OCI-LY1 (cell line): ENCODE measurements around the gene ULK4.

Source experiments
- H2AFZ ChIP-seq: fragments of 200-600 bp; sonication (generic), shearing (Covaris generic); 2 replicates; pipeline ENCODE4 v1.6.0; 2014; ENCODE audit warnings: antibody characterized with exemption, mild to moderate bottlenecking, low read length
- H3F3A ChIP-seq: fragments of 200-600 bp; sonication (generic), shearing (Covaris generic); 2 replicates; pipeline ENCODE4 v1.6.0; 2014; ENCODE audit warnings: mild to moderate bottlenecking, antibody characterized with exemption, low read length, moderate library complexity; ENCODE audit not compliant: insufficient read depth
- H3K27ac ChIP-seq: fragments of 200-600 bp; sonication (generic); 2 replicates; pipeline ENCODE4 v1.5.1; 2014; ENCODE audit warnings: low read length, mixed run types, mild to moderate bottlenecking, low read depth; ENCODE audit not compliant: poor library complexity, severe bottlenecking
- H3K27me3 ChIP-seq: fragments of 200-600 bp; sonication (generic); 2 replicates; pipeline ENCODE4 v1.6.0; 2014; ENCODE audit warnings: antibody characterized with exemption, mild to moderate bottlenecking, low read length, moderate library complexity; ENCODE audit not compliant: insufficient read depth
- H3K36me3 ChIP-seq: fragments of 200-600 bp; sonication (generic); 2 replicates; pipeline ENCODE4 v1.6.1; 2014; ENCODE audit warnings: mild to moderate bottlenecking, antibody characterized with exemption, low read length, moderate library complexity, mixed read lengths; ENCODE audit not compliant: insufficient read depth
- H3K4me1 ChIP-seq: fragments of 200-600 bp; sonication (generic); 2 replicates; pipeline ENCODE4 v1.5.1; 2014; ENCODE audit warnings: mild to moderate bottlenecking, low read length, moderate library complexity; ENCODE audit not compliant: insufficient read depth, severe bottlenecking
- H3K4me2 ChIP-seq: fragments of 200-600 bp; sonication (generic), shearing (Covaris generic); 2 replicates; pipeline ENCODE4 v1.6.1; 2014; ENCODE audit warnings: low read length
- H3K4me3 ChIP-seq: fragments of 200-600 bp; sonication (generic); 2 replicates; pipeline ENCODE4 v1.5.1; 2014; ENCODE audit warnings: low read length, low read depth, mild to moderate bottlenecking, mixed read lengths; ENCODE audit not compliant: poor library complexity, severe bottlenecking
- H3K79me2 ChIP-seq: fragments of 200-600 bp; shearing (Covaris generic); 2 replicates; pipeline ENCODE4 v1.6.1; 2016; ENCODE audit warnings: mixed run types, low read length, mixed read lengths; ENCODE audit not compliant: insufficient read depth
- H3K9ac ChIP-seq: fragments of 200-600 bp; sonication (generic), shearing (Covaris generic); 2 replicates; pipeline ENCODE4 v1.6.1; 2014; ENCODE audit warnings: mild to moderate bottlenecking, low read length, mixed read lengths
- H3K9me2 ChIP-seq: fragments of 200-600 bp; sonication (generic), shearing (Covaris generic); 2 replicates; pipeline ENCODE4 v1.6.1; 2014; ENCODE audit warnings: low read depth, mild to moderate bottlenecking, low read length, mixed read lengths
- H3K9me3 ChIP-seq: fragments of 200-600 bp; shearing (Covaris generic); 2 replicates; pipeline ENCODE4 v1.6.1; 2014; ENCODE audit warnings: low read length, mixed read lengths
- H4K20me1 ChIP-seq: fragments of 200-600 bp; sonication (generic), shearing (Covaris generic); 2 replicates; pipeline ENCODE4 v1.6.0; 2016; ENCODE audit warnings: mild to moderate bottlenecking, low read length; ENCODE audit not compliant: insufficient read depth
- CTCF ChIP-seq: fragments of 200-600 bp; sonication (generic), shearing (Covaris generic); IDR thresholded peaks from 2 replicates; pipeline ENCODE4 v1.5.1; 2017; ENCODE audit warnings: mild to moderate bottlenecking, antibody characterized with exemption, low read length, moderate library complexity, mixed read lengths
- EZH2 ChIP-seq: fragments of 200-600 bp; sonication (generic), shearing (Covaris generic); IDR thresholded peaks from 2 replicates; pipeline ENCODE4 v1.8.0; 2017; ENCODE audit warnings: borderline replicate concordance, mixed run types, mild to moderate bottlenecking, antibody characterized with exemption, low read length, moderate library complexity, mixed read lengths

Gene ULK4

GRCh38 chr3:41579861-41580260 is 382.0 kb downstream of the ULK4 start:
- H3K4me3 ChIP-seq, result no peak overlapping the region
- H3K9me3 ChIP-seq, result no peaks in the 10 kb centered on the region
- H3K27ac ChIP-seq, result no peak overlapping the region
- H2AFZ ChIP-seq, result no peak overlapping the region
- no peak overlapping the region for H3K9ac ChIP-seq
- no peaks in the 10 kb centered on the region for H3K9me2 ChIP-seq
- H3K4me1 ChIP-seq, result peaks cover 11% of the 10 kb centered on the region
- no peaks in the 10 kb centered on the region for H3K27me3 ChIP-seq
- no peak overlapping the region for H3K4me2 ChIP-seq
- no peaks in the 10 kb centered on the region for H4K20me1 ChIP-seq
- no peaks in the 10 kb centered on the region for H3K79me2 ChIP-seq
- H3F3A ChIP-seq, result no peaks in the 10 kb centered on the region
- H3K36me3 ChIP-seq, result no peaks in the 10 kb centered on the region
- TF ChIP-seq CTCF (no peak), EZH2 (no peak)

DNA sequence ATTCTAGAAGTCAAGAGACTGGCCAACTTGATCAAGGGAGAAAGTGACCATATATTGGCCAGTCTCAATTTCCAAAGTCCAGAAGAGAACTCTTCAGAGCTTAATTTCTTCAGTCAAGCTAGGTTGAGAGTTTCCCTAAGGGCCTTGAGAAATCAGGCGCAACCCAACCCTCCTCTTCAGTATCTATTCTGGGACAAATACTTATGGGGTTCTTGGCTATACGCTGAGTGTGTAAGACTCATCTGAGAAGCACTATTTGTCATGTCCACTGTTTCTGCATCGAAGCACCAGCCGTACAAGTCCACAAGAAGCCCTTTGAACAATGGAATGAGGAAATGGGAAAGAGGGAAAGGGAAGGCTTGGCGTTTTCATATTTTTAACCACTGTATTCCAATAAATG is 383.1 kb downstream of the ULK4 start:
- Histone ChIP-seq H3K4me2 (no peak overlapping the region), H3K27ac (no peak overlapping the region), H3K9me2 (no peaks in the 10 kb centered on the region), H2AFZ (no peak overlapping the region), H3K9ac (no peak overlapping the region), H3K36me3 (no peaks in the 10 kb centered on the region), H3F3A (no peaks in the 10 kb centered on the region), H3K4me3 (no peak overlapping the region), H3K4me1 (peaks cover 11% of the 10 kb centered on the region), H3K9me3 (no peaks in the 10 kb centered on the region), H3K27me3 (no peaks in the 10 kb centered on the region), H3K79me2 (no peaks in the 10 kb centered on the region), H4K20me1 (no peaks in the 10 kb centered on the region)
- TF ChIP-seq EZH2 (no peak), CTCF (no peak)

DNA sequence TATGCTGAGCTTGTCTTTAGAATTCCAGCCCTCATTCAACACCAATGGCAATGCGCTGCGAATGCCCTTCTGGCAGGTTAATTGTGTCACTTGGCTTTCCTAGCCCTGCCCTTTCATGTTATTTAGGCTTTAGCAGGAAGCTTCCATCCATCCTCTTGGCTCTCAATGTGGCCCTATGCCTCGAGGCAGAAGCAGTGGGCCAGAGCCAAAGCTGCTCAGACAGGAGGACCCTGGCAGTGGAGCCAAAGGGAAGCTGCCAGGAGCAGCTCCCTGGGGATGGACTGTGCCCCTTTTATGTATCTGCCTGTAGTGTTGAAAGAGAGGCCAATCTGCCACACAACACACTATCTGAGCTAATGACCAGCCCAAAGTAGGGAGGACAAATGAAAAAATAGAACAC is 386.2 kb downstream of the ULK4 start:
- Histone ChIP-seq H3K9ac (no peak overlapping the region), H3K4me1 (no peaks in the 10 kb centered on the region), H3K27me3 (no peaks in the 10 kb centered on the region), H3K9me3 (no peaks in the 10 kb centered on the region), H2AFZ (no peak overlapping the region), H3K9me2 (no peaks in the 10 kb centered on the region), H3K4me3 (no peak overlapping the region), H3K79me2 (no peaks in the 10 kb centered on the region), H4K20me1 (no peaks in the 10 kb centered on the region), H3K36me3 (no peaks in the 10 kb centered on the region), H3F3A (no peaks in the 10 kb centered on the region), H3K4me2 (no peak overlapping the region), H3K27ac (no peak overlapping the region)
- TF ChIP-seq CTCF, result no peak
- no peak for TF ChIP-seq EZH2
